NCI-H526 treated with DMSO at 0.1 percent for 48 hours (cell line): ENCODE data around the gene RAB27A.
"Not testable (repeated sequence)": the region's sequence is repeated elsewhere in the genome, so short reads cannot be mapped to it uniquely, and the experiment has no call there.

Experiments
- DNase-seq: peaks from one replicate; lab custom pipeline; 2025; lab: John Stamatoyannopoulos, UW

RAB27A gene

GRCh38 chr15:55289746-55290527 lies at the start of gene RAB27A:
TSS of gene RAB27A (minus strand) at chr15:55289813. CDS start at chr15:55234934, 54,879 bp downstream.
- peak; percentile 82 for DNase-seq

DNA sequence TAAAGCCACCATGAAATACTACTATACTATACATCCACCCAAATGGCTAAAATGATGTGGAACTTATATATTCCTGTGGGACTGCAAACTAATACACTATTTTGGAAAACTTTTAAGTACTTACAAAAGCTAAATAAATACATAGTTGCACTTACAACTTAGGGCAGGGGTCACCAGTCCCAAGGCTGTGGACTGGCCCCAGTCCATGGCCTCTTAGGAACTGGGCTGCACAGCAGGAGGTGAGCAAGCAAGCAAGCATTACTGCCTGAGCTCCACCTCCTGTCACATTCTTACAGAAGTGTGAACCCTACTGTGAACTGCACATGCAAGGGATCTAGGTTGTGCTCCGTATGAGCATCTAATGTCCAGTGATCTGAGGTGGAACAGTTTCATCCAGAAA lies 47.5 kb upstream of the RAB27A start:
- no peak for DNase-seq

DNA sequence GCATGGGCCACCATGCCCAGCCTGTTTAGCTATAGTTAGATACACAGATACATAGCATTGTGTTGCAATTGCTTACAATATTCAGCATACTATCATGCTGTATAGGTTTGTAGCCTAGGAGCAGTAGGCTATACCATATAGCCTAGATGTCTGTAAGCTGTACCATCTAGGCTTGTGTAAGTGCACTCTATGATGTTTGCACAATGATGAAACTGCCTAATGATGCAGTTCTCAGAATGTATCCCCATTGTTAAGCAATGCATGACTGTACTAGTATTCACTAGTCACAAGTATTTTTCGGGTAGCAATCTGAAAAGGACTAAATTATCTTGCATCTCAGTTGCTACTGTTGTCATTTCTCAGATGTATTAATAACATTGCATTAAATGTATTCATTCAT lies 45.4 kb upstream of the RAB27A start:
- no peak for DNase-seq

GRCh38 chr15:55334371-55334770 lies 44.8 kb upstream of the RAB27A start:
- DNase-seq: no peak

DNA sequence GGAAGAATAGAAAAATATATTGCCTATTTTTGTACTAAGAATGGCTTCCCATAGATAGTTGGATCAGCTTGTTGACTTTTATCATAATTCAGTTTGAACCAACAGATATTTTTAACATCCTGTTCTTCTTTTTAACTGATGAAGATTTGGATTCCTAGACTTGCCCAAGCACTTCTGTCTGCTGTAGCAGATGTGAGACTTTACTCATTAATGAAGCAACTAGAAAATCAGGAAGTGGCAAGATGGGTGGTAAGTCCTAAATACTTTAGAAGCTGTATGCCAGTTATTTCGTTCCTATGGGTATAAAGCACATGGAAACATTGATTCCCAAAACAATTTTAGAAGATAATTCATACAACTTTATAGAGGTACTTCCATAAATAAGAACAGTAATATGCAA lies 37.8 kb upstream of the RAB27A start:
- no peak for DNase-seq

DNA sequence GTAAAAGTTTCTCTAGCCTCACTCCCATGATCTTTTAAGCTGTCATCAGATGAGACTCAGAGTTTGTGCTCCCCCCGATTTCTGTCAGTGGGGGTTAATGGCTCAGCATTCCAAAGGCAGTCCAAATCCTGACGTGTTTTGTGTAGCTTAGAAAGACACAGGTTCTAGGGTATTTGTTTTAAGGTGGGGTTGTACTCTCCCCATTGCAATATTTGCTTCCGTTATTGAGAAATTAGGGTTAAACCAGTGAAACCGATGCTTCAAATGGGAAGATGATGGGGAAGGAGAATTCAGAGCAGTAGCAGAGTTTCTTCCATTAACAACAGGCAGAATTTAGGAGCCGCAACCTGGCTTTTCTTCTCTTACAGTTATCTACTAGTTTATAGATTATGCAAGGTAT lies 32.9 kb upstream of the RAB27A start:
- DNase-seq: no peak

GRCh38 chr15:55320963-55321362 lies 31.4 kb upstream of the RAB27A start:
- DNase-seq: no peak

DNA sequence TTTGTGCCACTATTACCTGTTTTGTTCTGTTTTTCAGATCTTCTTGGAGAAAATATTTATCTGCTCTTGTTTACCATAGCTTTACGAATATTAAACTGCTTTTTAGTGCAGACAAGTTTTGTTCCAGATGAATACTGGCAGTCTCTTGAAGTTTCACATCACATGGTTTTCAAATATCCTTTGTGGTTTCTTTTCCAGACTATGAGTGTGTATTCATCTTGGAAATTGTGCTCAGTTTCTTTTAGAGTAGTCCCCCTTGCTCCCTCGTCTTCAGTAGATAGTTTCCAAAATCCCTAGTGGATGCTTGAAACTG lies 30.6 kb upstream of the RAB27A start:
- no peak for DNase-seq

DNA sequence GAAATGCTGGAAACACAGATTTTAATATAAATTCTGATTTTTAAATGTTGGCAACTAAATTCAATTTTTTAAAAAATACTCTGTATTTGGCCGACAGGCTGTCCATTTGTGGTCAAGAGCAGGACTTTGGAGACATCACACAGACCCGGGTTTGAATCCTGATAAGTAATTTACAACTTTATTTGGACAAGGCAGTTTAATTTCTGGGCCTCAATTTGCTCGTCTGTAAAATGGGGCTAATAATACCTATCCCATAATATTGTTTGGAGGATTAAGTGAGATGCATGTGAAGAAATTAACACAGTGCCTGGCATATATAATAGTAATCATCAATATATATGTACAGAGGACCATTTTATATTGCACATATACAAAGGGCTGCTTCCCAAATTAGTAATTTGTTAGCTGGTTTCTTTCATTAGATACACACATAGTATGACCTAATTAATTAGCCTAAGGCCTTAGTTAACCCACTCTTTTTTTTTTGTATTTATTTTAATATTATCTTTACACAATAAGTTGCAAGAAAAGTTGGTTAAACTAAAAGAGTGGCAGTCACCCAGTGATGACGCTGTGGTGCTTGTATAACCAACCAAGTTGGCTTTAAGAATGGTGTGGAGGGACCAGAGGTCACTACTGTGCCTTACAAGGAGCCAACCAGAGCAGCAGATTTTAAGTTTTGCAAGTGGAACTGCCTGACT lies 30.1 kb upstream of the RAB27A start:
- no peak for DNase-seq

DNA sequence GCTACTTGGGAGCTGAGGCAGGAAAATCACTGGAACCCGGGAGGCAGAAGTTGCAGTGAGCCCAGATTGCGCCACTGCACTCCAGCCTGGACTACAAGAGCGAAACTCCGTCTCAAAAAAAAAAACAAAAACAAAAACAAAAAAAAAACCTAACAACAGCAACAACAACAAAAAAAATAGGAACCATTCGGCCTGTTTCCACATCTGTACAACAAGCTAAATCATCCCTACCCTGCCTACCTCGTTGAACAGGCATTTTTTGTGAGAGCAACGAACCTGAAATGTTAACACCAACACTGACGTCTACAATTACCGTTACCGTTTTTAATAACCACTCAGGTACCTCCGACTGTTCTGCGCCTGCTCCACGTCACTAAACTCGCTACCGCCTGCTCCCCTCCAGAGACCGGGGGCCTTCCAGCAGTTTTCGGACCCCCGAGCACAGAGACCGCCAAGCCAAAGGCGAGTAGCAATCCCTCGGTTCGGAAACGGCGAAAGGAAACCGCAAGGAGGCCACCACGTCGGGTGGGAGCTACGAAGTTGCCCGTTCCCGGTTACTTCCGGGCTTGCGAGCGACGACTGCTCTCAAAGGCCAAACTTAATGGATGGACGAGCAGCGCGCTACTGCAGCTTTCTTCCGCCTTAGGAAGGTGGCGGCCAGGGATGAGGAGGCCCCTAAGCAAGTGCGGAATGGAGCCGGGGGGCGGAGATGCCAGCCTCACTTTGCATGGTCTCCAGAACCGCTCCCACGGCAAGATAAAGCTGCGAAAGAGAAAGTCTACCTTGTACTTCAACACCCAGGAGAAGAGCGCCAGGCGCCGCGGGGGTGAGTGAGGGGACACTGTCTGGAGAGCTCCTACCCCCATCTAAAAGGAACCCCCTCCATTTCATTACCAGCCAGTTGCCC lies 29.2 kb upstream of the RAB27A start, which contains the start of the genes PIGB and PIGBOS1:
PIGB (plus strand) TSS at position 635 of the 907 bp plus-strand sequence; CDS start at position 664, 29 bp downstream.
PIGBOS1 (minus strand) TSS at position 536 of the 907 bp plus-strand sequence. CDS start 1,331 bp downstream, outside the sequence.
- DNase-seq: peak; percentile 76

DNA sequence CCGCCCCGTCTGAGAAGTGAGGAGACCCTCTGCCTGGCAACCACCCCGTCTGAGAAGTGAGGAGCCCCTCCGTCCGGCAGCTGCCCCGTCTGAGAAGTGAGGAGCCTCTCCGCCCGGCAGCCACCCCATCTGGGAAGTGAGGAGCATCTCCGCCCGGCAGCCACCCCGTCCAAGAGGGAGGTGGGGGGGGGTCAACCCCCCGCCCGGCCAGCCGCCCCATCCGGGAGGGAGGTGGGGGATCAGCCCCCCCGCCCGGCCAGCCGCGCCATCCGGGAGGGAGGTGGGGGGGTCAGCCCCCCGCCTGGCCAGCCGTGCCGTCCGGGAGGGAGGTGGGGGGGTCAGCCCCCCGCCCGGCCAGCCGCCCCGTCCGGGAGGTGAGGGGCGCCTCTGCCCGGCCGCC lies 13.2 kb upstream of the RAB27A start:
- DNase-seq: not testable (repeated sequence)

- no peak for DNase-seq
Observed at GRCh38 chr15:55297315-55297714, 7.7 kb upstream of the RAB27A start.

DNA sequence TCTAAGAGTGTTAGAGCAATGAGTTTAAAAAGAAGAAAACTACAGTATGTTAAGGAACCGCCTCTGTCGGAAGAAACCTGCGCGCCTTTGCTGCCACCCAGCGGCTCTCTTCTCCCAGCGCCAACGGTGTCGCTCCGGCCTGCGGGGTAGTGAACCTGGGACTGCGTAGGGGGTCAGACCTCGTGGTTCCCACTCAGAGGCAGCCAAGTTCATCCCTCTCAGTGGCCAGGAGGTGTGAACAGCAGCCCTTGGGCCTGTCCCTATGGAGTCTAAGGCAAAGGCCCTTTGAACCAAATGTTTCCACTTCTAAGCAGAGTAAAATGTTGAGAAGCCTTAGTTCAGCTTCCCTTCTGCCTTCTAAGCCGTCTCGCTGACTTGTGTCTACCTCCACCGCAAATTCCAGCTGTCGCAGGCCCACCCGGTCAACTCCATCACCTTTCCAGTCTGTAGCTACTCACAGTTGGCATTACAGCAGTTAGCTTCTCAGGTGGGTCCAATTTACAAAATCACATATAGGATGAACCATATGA lies 980 bp upstream of the RAB27A start:
- peak; percentile 82 for DNase-seq

DNA sequence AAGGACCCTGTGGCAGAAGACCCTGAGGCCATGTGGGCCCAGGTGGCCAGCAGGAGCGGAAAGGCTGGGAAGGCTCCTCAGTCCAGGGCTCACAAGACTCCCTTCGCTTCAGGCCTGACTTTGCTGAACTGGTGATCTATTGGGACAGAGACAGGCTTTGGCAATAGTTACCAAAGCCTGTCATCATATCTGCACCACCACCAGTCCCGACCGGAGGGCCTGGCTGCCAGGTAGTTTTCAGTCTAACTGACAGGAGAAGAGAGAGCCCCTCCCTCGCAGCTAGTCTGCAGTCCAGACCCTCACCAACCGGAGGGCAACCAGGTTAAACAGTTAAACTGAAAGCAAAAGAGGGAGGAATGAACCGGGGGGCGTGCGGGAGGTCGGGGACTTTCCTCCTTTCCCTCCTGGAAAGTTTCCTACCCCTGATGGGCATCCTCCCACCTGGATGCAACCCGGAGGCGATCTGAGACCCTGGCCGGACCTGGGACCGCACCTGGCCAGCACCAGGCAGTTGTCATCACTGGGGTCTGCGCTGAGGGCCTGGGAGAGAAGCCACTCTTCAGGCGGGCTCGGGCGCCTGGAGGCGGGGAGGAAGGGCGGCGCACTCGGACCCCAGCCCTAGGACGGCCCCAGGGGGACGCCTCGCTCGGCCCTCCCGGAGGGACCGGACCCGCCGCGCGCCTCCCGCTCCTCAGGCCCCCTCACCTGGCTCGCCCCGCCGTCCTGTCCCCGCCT lies 435 bp downstream of the RAB27A start:
- peak; percentile 31 for DNase-seq

- DNase-seq: no peak
Observed at GRCh38 chr15:55288006-55288717, 1.5 kb downstream of the RAB27A start.

- DNase-seq: not testable (repeated sequence)
Observed at GRCh38 chr15:55286442-55287189, 3.0 kb downstream of the RAB27A start.

DNA sequence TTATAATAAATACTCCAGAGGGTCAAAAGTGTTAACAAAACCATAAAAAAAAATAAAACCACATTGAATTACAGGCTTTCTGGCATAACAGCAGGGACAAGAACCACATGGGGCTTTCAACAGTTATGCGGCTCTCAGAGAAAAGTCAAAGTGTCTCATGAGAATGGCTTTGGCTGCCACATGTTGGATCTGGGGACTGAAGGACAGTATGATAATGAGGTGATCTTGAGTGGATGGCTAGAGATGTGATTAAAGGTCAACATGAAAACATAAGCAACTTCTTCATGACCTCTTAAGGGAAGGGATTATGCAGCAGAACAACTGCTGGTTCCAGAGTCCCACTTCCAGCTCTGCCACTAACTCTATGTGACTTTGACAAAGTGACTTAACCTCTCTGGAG lies 5.2 kb downstream of the RAB27A start:
- no peak for DNase-seq

DNA sequence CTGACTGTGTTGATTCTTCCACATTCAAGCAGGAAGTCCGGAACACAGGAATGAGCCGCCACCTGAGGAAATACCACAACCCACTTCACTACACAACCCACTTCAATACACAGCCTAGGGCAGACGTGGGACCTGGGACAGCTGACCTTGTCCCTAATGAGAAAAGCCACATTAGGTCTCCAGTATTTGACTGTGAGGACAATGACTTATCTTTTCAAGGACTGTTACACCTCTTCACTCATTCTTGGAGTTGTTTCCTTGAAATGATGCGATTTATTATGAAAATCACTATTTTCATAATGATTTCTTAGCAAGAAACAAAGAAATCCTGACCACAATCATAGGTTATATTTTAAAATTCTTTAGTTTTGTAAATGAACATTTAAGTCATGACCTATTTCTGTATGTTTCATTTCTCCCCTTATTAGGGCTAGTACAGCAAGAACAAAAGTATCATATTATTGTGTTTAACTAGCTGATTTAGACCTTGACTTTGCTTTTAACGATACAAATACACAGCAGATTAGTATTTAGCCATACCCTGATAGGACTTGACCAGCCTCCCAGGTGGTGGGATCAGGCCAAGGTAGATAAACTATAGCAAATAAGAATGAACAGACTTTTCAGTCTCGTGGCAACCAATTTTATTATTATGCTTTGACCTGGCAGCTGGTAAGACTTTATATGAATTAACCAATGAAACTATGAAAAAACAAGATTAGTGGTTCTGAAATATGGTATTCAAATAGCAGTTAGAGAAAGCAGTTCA lies 6.0 kb downstream of the RAB27A start:
- no peak for DNase-seq

DNA sequence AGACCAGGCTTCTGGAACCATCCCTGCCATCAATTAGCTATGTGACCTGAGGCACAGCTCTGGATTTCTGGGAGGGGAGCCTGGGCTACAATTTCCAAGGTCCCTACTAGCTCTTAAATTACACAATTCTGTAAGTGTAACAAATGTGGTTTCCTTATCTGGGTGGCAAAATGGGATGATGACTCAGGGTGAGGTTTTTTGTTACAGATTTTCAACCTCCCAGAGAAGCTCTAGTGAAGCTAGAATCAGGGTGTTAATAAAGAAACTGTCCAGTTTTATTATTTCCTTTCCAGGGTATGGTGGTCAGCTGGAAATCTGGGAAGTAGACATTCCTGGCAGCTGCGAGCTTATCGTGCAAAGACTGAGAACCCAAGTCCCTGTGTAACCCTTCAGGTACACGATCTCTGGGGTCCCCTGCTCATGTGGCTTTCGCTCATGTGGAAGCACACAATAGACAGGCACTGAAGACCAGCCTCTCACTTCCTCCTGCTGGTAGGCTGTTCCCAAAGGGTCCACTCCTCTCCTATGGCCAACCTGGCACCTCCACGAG lies 7.3 kb downstream of the RAB27A start:
- no peak for DNase-seq
